K562 (cell line): Measurements from ENCODE around the gene NTF4. TPM values are rescaled to one million over a fixed set of nuclear protein-coding genes. Genes with fewer than 3 reads are reported as not detected.

Experiments
- BCLAF1 ChIP-seq, 2 experiments: fragments of 450-650 bp in 1 of 2; IDR thresholded peaks; 2 replicates each; pipeline ENCODE4 v1.6.1; 2011 to 2017; ENCODE audit warnings: low read depth in 2 of 2, antibody characterized with exemption in 1 of 2, borderline replicate concordance in 1 of 2, low read length in 1 of 2, mild to moderate bottlenecking in 1 of 2, mixed read lengths in 1 of 2; ENCODE audit not compliant: control insufficient read depth in 1 of 2
- FOXA3 ChIP-seq, 2 experiments: fragments of 450-650 bp in 1 of 2; sonication (generic) in 1 of 2; formaldehyde crosslinking; IDR thresholded peaks in 1 of 2; conservative IDR thresholded peaks in 1 of 2; 2 replicates each; pipeline versions ENCODE4 v1.4.0 to v1.8.0; 2020 to 2022; ENCODE audit warnings: mild to moderate bottlenecking in 2 of 2, missing genetic modification reagents in 1 of 2
- FOXM1 ChIP-seq, 2 experiments: fragments of 450-650 bp in 1 of 2; sonication (generic) in 1 of 2; formaldehyde crosslinking in 1 of 2; IDR thresholded peaks; 2 replicates each; pipeline versions ENCODE4 v1.6.1 to v1.9.0; 2017 to 2022; ENCODE audit warnings: low read depth in 2 of 2, mild to moderate bottlenecking in 2 of 2, missing genetic modification reagents in 1 of 2, moderate library complexity in 1 of 2
- HDAC1 ChIP-seq, 2 experiments: fragments of 450-650 bp; IDR thresholded peaks; 2 replicates each; pipeline ENCODE4 v1.6.1; 2016 to 2017; ENCODE audit warnings: inconsistent platforms in 1 of 2, mild to moderate bottlenecking in 1 of 2, moderate library complexity in 1 of 2
- KLF10 ChIP-seq: fragments of 250-450 bp; sonication (Bioruptor Pico); IDR thresholded peaks from 2 replicates; pipeline ENCODE4 v1.6.1; 2021; ENCODE audit warnings: matching md5 sums
- LCOR ChIP-seq: sonication (generic); formaldehyde crosslinking; IDR thresholded peaks from 2 replicates; pipeline ENCODE4 v1.8.0; 2022; ENCODE audit warnings: mild to moderate bottlenecking, missing genetic modification reagents
- PATZ1 ChIP-seq: fragments of 250-450 bp; sonication (Bioruptor Pico); IDR thresholded peaks from 2 replicates; pipeline ENCODE4 v1.5.0; 2020; ENCODE audit warnings: mild to moderate bottlenecking, borderline replicate concordance
- PRDM10 ChIP-seq: fragments of 450-650 bp; IDR thresholded peaks from 2 replicates; pipeline ENCODE4 v1.6.1; 2018; ENCODE audit not compliant: partially characterized antibody
- SRSF9 ChIP-seq: fragments of 200-400 bp; formaldehyde crosslinking; IDR thresholded peaks from 2 replicates; pipeline ENCODE4 v1.6.1; 2017; ENCODE audit warnings: low read depth, low read length, borderline replicate concordance
- THAP12 ChIP-seq: fragments of 250-450 bp; sonication (Bioruptor Pico); IDR thresholded peaks from 2 replicates; pipeline ENCODE4 v1.9.0; 2021; ENCODE audit warnings: mild to moderate bottlenecking, inconsistent platforms
- ZNF766 ChIP-seq: fragments of 200-800 bp; sonication (Bioruptor generic); conservative IDR thresholded peaks from 2 replicates; pipeline ENCODE4 v1.6.1; 2016; ENCODE audit warnings: missing genetic modification characterization, missing compliant biosample characterization
- ZSCAN29 ChIP-seq: fragments of 450-650 bp; IDR thresholded peaks from 2 replicates; pipeline ENCODE4 v1.6.1; 2017
- polyA plus RNA-seq, 8 experiments: library from polyadenylated mRNA; depleted of rRNA in 4 of 8; stranded (reverse) in 5 of 8; unstranded in 3 of 8; fragments of >200 nt; fragmentation: Nextera tagmentation in 2 of 8; fragmentation: Illumina TruSeq in 1 of 8; extraction: Ambion mirVana in 2 of 8; extraction: Trizol in 1 of 8; gene quantifications; 2 replicates each; pipeline versions ENCODE4 v1.2.1 to v1.2.3, GENCODE V29; 2011 to 2014; ENCODE audit warnings: inconsistent platforms in 1 of 8, missing spikeins in 1 of 8
- total RNA-seq, 7 experiments: library from RNA; depleted of rRNA in 6 of 7; stranded (reverse); fragments of >200 nt in 6 of 7; fragmentation: Illumina TruSeq in 2 of 7; extraction: Trizol in 2 of 7; gene quantifications; 2 replicates each; pipeline versions ENCODE4 v1.2.1 to v1.2.3, GENCODE V29; 2011 to 2021; ENCODE audit warnings: low replicate concordance in 1 of 7

NTF4 gene
- total and polyA plus RNA-seq, 9 of the 15 experiments (the other 6 are each of a cell fraction or from before 2014, with no cell fraction given): not detected

- TF ChIP-seq BCLAF1 (IDR thresholded peaks at IDR 0.05; ENCODE audit: borderline replicate concordance in 1 of 2, control insufficient read depth in 1 of 2, low read depth in 2 of 2, low read length in 1 of 2): no peak
- TF ChIP-seq KLF10 (CRISPR knock-in tag): no peak
- no peak for TF ChIP-seq LCOR (CRISPR knock-in tag)
- TF ChIP-seq FOXM1 (IDR thresholded peaks at IDR 0.05; ENCODE audit: low read depth): no peak; the same call in 1 of the 2 replicates
- TF ChIP-seq FOXM1 (CRISPR knock-in tag; IDR thresholded peaks at IDR 0.05; ENCODE audit: low read depth): no peak
- no peak for TF ChIP-seq ZSCAN29
- TF ChIP-seq PRDM10: no peak
- no peak for TF ChIP-seq SRSF9
- TF ChIP-seq ZNF766 (CRISPR knock-in tag): no peak
- 0 out of 4 replicates have a peak, but pooled peaks of 1 of the 2 experiments have one; percentile 37 for TF ChIP-seq HDAC1 (IDR thresholded peaks at IDR 0.05)
- no peak for TF ChIP-seq FOXA3 (CRISPR knock-in tag; conservative IDR thresholded peaks at IDR 0.05 in 1 of 2, IDR thresholded peaks at IDR 0.05 in 1 of 2)
- no peak for TF ChIP-seq PATZ1 (CRISPR knock-in tag)
- TF ChIP-seq THAP12 (CRISPR knock-in tag): no peak
These were observed 9.1 kb upstream of the NTF4 start (continued) for GRCh38 chr19:49073514-49074378.
